GM12891 (cell line): ENCODE measurements around the gene MEGF6.

ENCODE experiments used
- PAX5 ChIP-seq: IDR thresholded peaks from 2 replicates; pipeline ENCODE4 v1.6.1; 2011; ENCODE audit warnings: low read length, moderate library complexity, mild to moderate bottlenecking; ENCODE audit not compliant: insufficient read depth, severe bottlenecking
- POLR2A ChIP-seq: IDR thresholded peaks from 2 replicates; pipeline ENCODE4 v1.6.1; 2011; ENCODE audit warnings: low read depth, low read length, control low read depth
- POLR2AphosphoS5 ChIP-seq: IDR thresholded peaks from 2 replicates; pipeline ENCODE4 v1.6.1; 2011; ENCODE audit warnings: low read depth, low read length, control low read depth
- SPI1 ChIP-seq: IDR thresholded peaks from 2 replicates; pipeline ENCODE4 v1.6.1; 2011; ENCODE audit warnings: low read depth, low read length, control low read depth
- TAF1 ChIP-seq: IDR thresholded peaks from 2 replicates; pipeline ENCODE4 v1.6.1; 2011; ENCODE audit warnings: low read depth, low read length, control low read depth

DNA sequence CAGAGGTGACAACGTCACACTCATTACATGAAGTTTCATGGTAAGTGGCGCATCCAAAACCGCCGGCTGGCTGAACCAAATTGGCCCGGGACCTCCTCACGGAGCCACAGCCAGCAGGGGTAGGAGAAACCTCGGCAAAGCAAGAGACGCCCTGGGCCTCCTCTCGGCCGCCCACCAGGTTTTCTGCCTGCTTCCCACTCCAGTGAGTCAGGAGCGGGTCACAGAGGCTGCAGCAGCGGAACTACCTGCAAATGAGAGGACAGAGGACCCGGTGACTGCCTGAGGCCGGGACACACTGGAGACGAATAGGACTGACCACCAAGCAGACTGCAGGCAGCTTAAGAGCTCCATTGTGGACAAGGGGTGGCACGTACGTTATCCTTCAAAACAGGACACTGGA is 55.0 kb downstream of the MEGF6 start:
- no peak for TF ChIP-seq POLR2A
- TF ChIP-seq POLR2AphosphoS5: no peak
- TF ChIP-seq TAF1: no peak
- TF ChIP-seq SPI1: no peak
- TF ChIP-seq PAX5: no peak
